Measurements from ENCODE around the gene CTU2. TPM values are rescaled to one million over a fixed set of nuclear protein-coding genes. Genes with fewer than 3 reads are reported as not detected.

Gene CTU2
- total and polyA plus RNA-seq, 2 of the 8 experiments (the other 6 are each of a cell fraction or from before 2014, with no cell fraction given), result 32.7 to 42.9 TPM

DNA sequence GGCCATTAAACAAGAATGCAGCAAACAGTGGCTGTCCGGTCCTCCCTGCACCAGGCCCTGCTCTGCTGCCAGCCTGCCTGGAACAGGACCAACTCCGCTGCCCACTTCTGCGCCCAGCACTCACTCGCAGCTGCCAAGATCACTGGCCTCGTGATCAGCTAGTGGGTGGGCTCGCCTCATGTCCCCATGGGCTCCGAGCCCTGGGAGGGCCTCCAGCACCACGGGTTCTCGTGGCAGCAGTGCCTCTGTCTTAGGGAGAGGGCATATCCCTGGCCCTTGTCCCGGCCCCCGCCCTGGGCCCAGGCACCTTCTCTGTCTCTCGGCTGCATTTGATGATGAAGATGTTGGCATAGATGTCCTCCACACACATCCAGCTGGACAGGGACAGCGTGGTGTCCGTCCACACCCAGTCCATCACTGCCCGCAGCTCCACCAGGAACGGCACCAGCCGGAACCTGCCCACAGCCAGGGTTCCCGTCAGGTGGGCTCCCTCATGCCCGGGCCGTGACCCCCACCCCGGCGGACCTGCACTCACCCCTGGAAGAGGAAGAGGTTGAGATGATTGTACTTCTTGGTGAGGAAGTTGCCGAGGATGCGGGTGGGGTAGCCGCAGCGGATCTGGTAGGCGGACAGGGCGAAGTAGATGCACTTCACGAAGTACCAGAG lies 13.1 kb downstream of the CTU2 start:
- H3K4me3 ChIP-seq (ENCODE audit: extremely low read depth in 1 of 4, insufficient read depth in 2 of 4, low read depth in 3 of 4, low read length in 4 of 4), result no peak overlapping the region
- H3K23me2 ChIP-seq (ENCODE audit: low read depth, low read length), result no peaks in the 10 kb centered on the region
- H3K14ac ChIP-seq (ENCODE audit: insufficient read length), result no peak overlapping the region
- no peak overlapping the region for H3K23ac ChIP-seq (ENCODE audit: insufficient read length)
- no peak overlapping the region for H2BK15ac ChIP-seq (ENCODE audit: low read length)
- no peak overlapping the region for H2BK120ac ChIP-seq (replicated peaks; ENCODE audit: low read depth, low read length)
- ChIA-PET POLR2A (ENCODE audit: partially characterized antibody) (interaction anchor here (1.0 to 1.2 kb wide), 3 partner anchors 10 to 56 kb away, joined by 3 read pairs; partner anchors contain the start of gene MVD), CTCF (ENCODE audit: partially characterized antibody) (interaction anchor here (1.3 to 2.5 kb wide), 5 partner anchors 14 to 110 kb away, joined by 3 to 10 read pairs (median 5); no protein-coding TSS in a partner anchor)
- no peaks in the 10 kb centered on the region for H3K27me3 ChIP-seq (replicated peaks in 1 of 4; ENCODE audit: control insufficient read depth in 3 of 4, extremely low read depth in 1 of 4, insufficient read depth in 3 of 4, low read length in 3 of 4)
- H3K56ac ChIP-seq (replicated peaks; ENCODE audit: insufficient read length, low read depth, low read length), result no peak overlapping the region
- H2AFZ ChIP-seq (ENCODE audit: low read length), result no peak overlapping the region
- no peak overlapping the region for H2BK20ac ChIP-seq (ENCODE audit: low read length)
- no peak for FAIRE-seq
- no peak for DNase-seq (ENCODE audit: low read depth in 1 of 2, low spot score in 2 of 2)
- no peak overlapping the region for H3K27ac ChIP-seq (ENCODE audit: low read depth, low read length)
- no peaks in the 10 kb centered on the region for H3K79me1 ChIP-seq (ENCODE audit: low read depth, low read length)
- 93% methylated on average over 26 of the region's 29 CpGs; no CpG with 5 or more reads in 1 of the 2 experiments for WGBS, 2 experiments (ENCODE audit: extremely low coverage in 1 of 2, insufficient coverage in 1 of 2, insufficient read length in 1 of 2, insufficient replicate concordance in 2 of 2, low coverage in 1 of 2, low lambda C conversion rate in 2 of 2, missing lambda C conversion rate in 1 of 2)
- peaks cover 4 to 47% (median 25%) of the 10 kb centered on the region in 4 experiments; a peak in 6 of 8 replicates for H3K36me3 ChIP-seq (ENCODE audit: control insufficient read depth in 2 of 4, insufficient read depth in 4 of 4, low read length in 3 of 4)
- no peak overlapping the region for H4K5ac ChIP-seq (ENCODE audit: insufficient read length, low read depth, low read length)
- H3K4ac ChIP-seq (replicated peaks; ENCODE audit: insufficient read length, low read depth, low read length), result no peak overlapping the region
- H4K8ac ChIP-seq (ENCODE audit: extremely low read depth, insufficient read depth, low read length), result no peak overlapping the region
- no peak overlapping the region for H2BK5ac ChIP-seq (ENCODE audit: low read depth, low read length)
- H3K9me3 ChIP-seq (ENCODE audit: insufficient read depth in 2 of 2, low read depth in 1 of 2, low read length in 1 of 2), result no peaks in the 10 kb centered on the region
- no peaks in the 10 kb centered on the region for H3K79me2 ChIP-seq (ENCODE audit: control insufficient read depth in 1 of 2, insufficient read depth in 2 of 2, low read length in 2 of 2)
- H3K4me2 ChIP-seq (ENCODE audit: insufficient read depth in 1 of 2, low read depth in 2 of 2, low read length in 2 of 2), result no peak overlapping the region
- no peak overlapping the region for H2AK5ac ChIP-seq (ENCODE audit: low read depth, low read length)
- H2BK12ac ChIP-seq (ENCODE audit: low read depth, low read length), result no peak overlapping the region
- peaks cover 2 to 12% of the 10 kb centered on the region in 2 experiments for H4K20me1 ChIP-seq (replicated peaks in 1 of 2; ENCODE audit: control insufficient read depth in 1 of 2, insufficient read depth in 2 of 2, low read length in 2 of 2)
- H3K4me1 ChIP-seq (replicated peaks in 1 of 4; ENCODE audit: control insufficient read depth in 3 of 4, insufficient read depth in 4 of 4, low read length in 3 of 4), result no peaks in the 10 kb centered on the region
- no peak overlapping the region for H3K18ac ChIP-seq (ENCODE audit: extremely low read depth, low read length)
- H4K91ac ChIP-seq (replicated peaks; ENCODE audit: insufficient read length, low read length), result no peak overlapping the region
- H3K9ac ChIP-seq (replicated peaks in 1 of 4; ENCODE audit: extremely low read depth in 1 of 4, low read depth in 3 of 4, low read length in 3 of 4), result no peak overlapping the region
- TF ChIP-seq GTF2F1 (IDR thresholded peaks at IDR 0.05; ENCODE audit: borderline replicate concordance, low read depth, low read length) (no peak), HDAC2 (IDR thresholded peaks at IDR 0.05; ENCODE audit: borderline replicate concordance in 1 of 2, low read depth in 2 of 2, low read length in 2 of 2) (no peak), EGR1 (IDR thresholded peaks at IDR 0.05; ENCODE audit: borderline replicate concordance, low read depth, low read length) (no peak), CHD2 (IDR thresholded peaks at IDR 0.05; ENCODE audit: low read length) (no peak), SIX5 (IDR thresholded peaks at IDR 0.05; ENCODE audit: low read depth, low read length) (no peak), KDM4A (IDR thresholded peaks at IDR 0.05; ENCODE audit: low read depth, low read length, severe bottlenecking) (no peak)
- TF ChIP-seq, protein P1, sequence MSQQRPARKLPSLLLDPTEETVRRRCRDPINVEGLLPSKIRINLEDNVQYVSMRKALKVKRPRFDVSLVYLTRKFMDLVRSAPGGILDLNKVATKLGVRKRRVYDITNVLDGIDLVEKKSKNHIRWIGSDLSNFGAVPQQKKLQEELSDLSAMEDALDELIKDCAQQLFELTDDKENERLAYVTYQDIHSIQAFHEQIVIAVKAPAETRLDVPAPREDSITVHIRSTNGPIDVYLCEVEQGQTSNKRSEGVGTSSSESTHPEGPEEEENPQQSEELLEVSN (IDR thresholded peaks at IDR 0.05), result no peak

Data from H1 (cell line).